Measurements from ENCODE around the gene OR7C1. TPM values are rescaled to one million over a fixed set of nuclear protein-coding genes. Genes with fewer than 3 reads are reported as not detected.

OR7C1 gene
- total RNA-seq, 6 donors from 2014 or later, result not detected

GRCh38 chr19:14748601-14749000 lies 86.4 kb downstream of the OR7C1 start:
- Histone ChIP-seq H3K4me3 (no peak overlapping the region), H3K27me3 (no peaks in the 10 kb centered on the region), H3K36me3 (peaks cover 0 to 6% (median 0%) of the 10 kb centered on the region in 4 donors), H3K4me1 (no peaks in the 10 kb centered on the region), H3K9me3 (no peaks in the 10 kb centered on the region), H3K27ac (no peak overlapping the region)
- 66 to 78% methylated on average over 6 of the region's 6 CpGs for WGBS, 2 donors
- DNase-seq (no peak), ATAC-seq (ENCODE audit: low FRiP score in 2 of 2) (no peak)
- TF ChIP-seq EP300 (IDR thresholded peaks at IDR 0.05) (no peak), CTCF (IDR thresholded peaks at IDR 0.05) (no peak), POLR2AphosphoS5 (IDR thresholded peaks at IDR 0.05) (no peak), POLR2A (IDR thresholded peaks at IDR 0.05) (no peak)

Small RNAs within 50 kb of the gene (small RNA-seq; reads per million reads assigned to genes)
- gene AC005255.1, result 0 to 0.07 (median 0) reads per million in 4 donors

Other genes starting within 250 kb of the OR7C1 start
- 1 to 10 TPM in 4 of 6 donors, under 1 TPM in 1, not detected in 1; 0.76 to 9.6 (median 2.4) TPM for gene ADGRE3, start 160.3 kb downstream of the OR7C1 start, total RNA-seq
- gene ZNF333, start 145.1 kb downstream of the OR7C1 start, total RNA-seq, result 10 to 100 TPM; 16.1 to 35.6 (median 20.0) TPM
- gene ADGRE2, start 56.6 kb downstream of the OR7C1 start, total RNA-seq, result 10 to 100 TPM; 12.3 to 24.1 (median 18.1) TPM
- not detected for gene OR7A5, start within 50 bp of the OR7C1 start, total RNA-seq
- not detected for gene OR7A10, start 13.7 kb upstream of the OR7C1 start, total RNA-seq
- not detected for gene OR7A17, start 50.9 kb upstream of the OR7C1 start, total RNA-seq
- gene OR7C2, start 106.3 kb upstream of the OR7C1 start, total RNA-seq, result not detected
- not detected for gene SLC1A6, start 144.7 kb upstream of the OR7C1 start, total RNA-seq
- gene CASP14, start 214.3 kb upstream of the OR7C1 start, total RNA-seq, result not detected
- not detected for gene OR1I1, start 247.0 kb upstream of the OR7C1 start, total RNA-seq

Data from upper lobe of left lung (tissue), 6 donors.